ENCODE measurements around the gene DHRS4L2.
"Not testable (repeated sequence)": the region's sequence is repeated elsewhere in the genome, so short reads cannot be mapped to it uniquely, and the experiment has no call there.

The DHRS4L2 gene

DNA sequence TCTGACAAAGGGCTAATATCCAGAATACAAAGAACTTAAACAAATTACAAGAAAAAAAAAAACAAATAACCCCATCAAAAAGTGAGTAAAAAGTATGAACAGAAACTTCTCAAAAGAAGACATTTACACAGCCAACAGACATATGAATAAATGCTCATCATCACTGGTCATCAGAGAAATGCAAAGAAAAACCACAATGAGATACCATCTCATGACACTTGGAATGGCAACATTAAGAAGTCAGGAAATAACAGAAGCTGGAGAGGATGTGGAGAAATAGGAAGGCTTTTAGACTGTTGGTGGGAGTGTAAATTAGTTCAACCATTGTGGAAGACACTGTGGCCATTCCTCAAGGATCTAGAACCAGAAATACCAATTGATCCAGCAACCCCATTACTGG, 30.2 kb downstream of the DHRS4L2 start:
- H3K4me1 Mint-ChIP-seq (ENCODE audit: low read depth); H3K36me3 Mint-ChIP-seq (ENCODE audit: low read depth); H3K4me3 Mint-ChIP-seq; H3K27ac Mint-ChIP-seq; DNase-seq (ENCODE audit: low spot score): not testable (repeated sequence)
- H3K9me3 Mint-ChIP-seq: peaks cover 19% of the 10 kb centered on the region
- H3K27me3 Mint-ChIP-seq (ENCODE audit: low read depth): peaks cover 27% of the 10 kb centered on the region

- not testable (repeated sequence) for H3K27ac Mint-ChIP-seq; H3K4me1 Mint-ChIP-seq (ENCODE audit: low read depth); DNase-seq (ENCODE audit: low spot score); H3K4me3 Mint-ChIP-seq; H3K36me3 Mint-ChIP-seq (ENCODE audit: low read depth)
- peaks cover 33% of the 10 kb centered on the region for H3K27me3 Mint-ChIP-seq (ENCODE audit: low read depth)
- H3K9me3 Mint-ChIP-seq: peaks cover 19% of the 10 kb centered on the region
These were observed 31.2 kb downstream of the DHRS4L2 start for GRCh38 chr14:24019944-24020343.

DNA sequence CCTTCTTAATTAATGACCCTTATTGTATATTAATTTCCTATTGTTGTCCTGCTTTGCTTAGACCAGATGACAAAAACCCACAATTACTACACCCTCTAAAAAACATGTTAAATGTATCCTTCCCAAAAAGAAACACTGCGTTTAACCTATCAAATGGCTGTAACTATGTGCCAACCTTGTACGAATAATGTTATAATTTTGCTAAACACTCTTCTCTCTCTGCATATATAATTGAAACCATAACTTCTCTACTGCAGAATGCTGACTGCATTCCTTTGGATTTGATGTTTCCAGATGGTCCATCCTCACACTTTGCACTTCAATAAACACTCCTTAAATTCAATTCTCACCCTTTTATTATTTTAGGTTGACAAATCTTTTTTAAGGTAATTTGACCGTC, 31.8 kb downstream of the DHRS4L2 start:
- DNase-seq (ENCODE audit: low spot score); H3K36me3 Mint-ChIP-seq (ENCODE audit: low read depth); H3K27ac Mint-ChIP-seq; H3K4me3 Mint-ChIP-seq; H3K4me1 Mint-ChIP-seq (ENCODE audit: low read depth): not testable (repeated sequence)
- H3K9me3 Mint-ChIP-seq: peaks cover 19% of the 10 kb centered on the region
- peaks cover 37% of the 10 kb centered on the region for H3K27me3 Mint-ChIP-seq (ENCODE audit: low read depth)

- not testable (repeated sequence) for H3K9me3 Mint-ChIP-seq; H3K36me3 Mint-ChIP-seq (ENCODE audit: low read depth); H3K27ac Mint-ChIP-seq; DNase-seq (ENCODE audit: low spot score); H3K4me3 Mint-ChIP-seq; H3K4me1 Mint-ChIP-seq (ENCODE audit: low read depth)
- H3K27me3 Mint-ChIP-seq (ENCODE audit: low read depth): peaks cover 32% of the 10 kb centered on the region
These were observed 36.2 kb downstream of the DHRS4L2 start for GRCh38 chr14:24024939-24025418.

DNA sequence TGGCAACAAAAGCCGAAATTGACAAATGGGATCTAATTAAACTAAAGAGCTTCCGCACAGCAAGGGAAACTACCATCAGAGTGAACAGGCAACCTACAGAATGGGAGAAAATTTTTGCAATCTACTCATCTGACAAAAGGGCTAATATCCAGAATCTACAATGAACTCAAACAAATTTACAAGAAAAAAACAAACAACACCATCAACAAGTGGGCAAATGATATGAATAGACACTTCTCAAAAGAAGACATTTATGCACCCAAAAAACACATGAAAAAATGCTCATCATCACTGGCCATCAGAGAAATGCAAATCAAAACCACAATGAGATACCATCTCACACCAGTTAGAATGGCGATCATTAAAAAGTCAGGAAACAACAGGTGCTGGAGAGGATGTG, 41.0 kb downstream of the DHRS4L2 start:
- Mint-ChIP-seq H3K9me3 (peaks cover 23% of the 10 kb centered on the region), H3K27me3 (ENCODE audit: low read depth) (peaks cover 20% of the 10 kb centered on the region)
- not testable (repeated sequence) for H3K4me1 Mint-ChIP-seq (ENCODE audit: low read depth); H3K4me3 Mint-ChIP-seq; H3K36me3 Mint-ChIP-seq (ENCODE audit: low read depth); DNase-seq (ENCODE audit: low spot score); H3K27ac Mint-ChIP-seq

GRCh38 chr14:24031331-24031730, 42.6 kb downstream of the DHRS4L2 start:
- not testable (repeated sequence) for H3K4me3 Mint-ChIP-seq; DNase-seq (ENCODE audit: low spot score); H3K4me1 Mint-ChIP-seq (ENCODE audit: low read depth); H3K36me3 Mint-ChIP-seq (ENCODE audit: low read depth); H3K27ac Mint-ChIP-seq
- H3K27me3 Mint-ChIP-seq (ENCODE audit: low read depth): peaks cover 12% of the 10 kb centered on the region
- H3K9me3 Mint-ChIP-seq: peaks cover 23% of the 10 kb centered on the region

DNA sequence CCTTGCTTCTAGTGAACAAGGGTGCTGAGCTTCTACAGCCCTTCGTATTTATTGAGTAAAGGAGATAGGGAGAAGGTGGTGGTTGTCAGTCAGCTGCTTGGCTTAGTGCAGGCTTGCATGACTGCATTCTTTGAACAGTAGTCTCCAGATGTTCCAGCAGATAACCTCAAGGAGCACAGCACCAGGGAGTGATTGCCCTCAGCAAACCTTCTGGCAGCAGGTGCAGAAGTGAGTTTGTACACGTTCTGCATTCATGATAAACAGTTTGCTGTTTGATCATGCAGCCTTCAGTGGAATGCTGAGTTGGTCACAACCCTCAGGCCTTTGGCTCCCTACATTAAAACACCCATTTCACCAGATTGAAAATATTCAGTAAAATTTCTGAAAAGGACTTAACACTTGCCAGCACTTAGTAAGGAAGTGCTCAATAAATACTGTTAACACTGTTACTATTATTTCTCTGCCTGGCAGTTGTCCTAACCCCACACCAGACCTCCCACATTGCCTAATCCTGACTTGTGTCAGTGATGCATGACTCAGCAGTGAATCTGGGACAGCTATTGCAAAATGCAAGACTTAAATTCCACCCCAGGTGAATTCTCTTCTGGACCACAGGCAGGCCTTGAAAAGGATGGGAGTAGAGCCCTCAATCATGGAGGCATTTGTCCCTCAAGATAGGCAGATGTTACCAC, 44.1 kb downstream of the DHRS4L2 start:
- Mint-ChIP-seq H3K27me3 (ENCODE audit: low read depth) (peaks cover 3% of the 10 kb centered on the region), H3K4me1 (ENCODE audit: low read depth) (peaks cover 13% of the 10 kb centered on the region), H3K9me3 (peaks cover 23% of the 10 kb centered on the region), H3K27ac (no peak overlapping the region), H3K4me3 (no peak overlapping the region), H3K36me3 (ENCODE audit: low read depth) (peaks cover 4% of the 10 kb centered on the region)
- DNase-seq (ENCODE audit: low spot score): no peak

GRCh38 chr14:24035769-24036168, 47.0 kb downstream of the DHRS4L2 start:
- not testable (repeated sequence) for H3K27me3 Mint-ChIP-seq (ENCODE audit: low read depth); DNase-seq (ENCODE audit: low spot score); H3K36me3 Mint-ChIP-seq (ENCODE audit: low read depth)
- peak overlapping the region; percentile 89 for H3K4me3 Mint-ChIP-seq
- H3K27ac Mint-ChIP-seq: peak overlapping the region; percentile 75
- H3K9me3 Mint-ChIP-seq: peaks cover 19% of the 10 kb centered on the region
- H3K4me1 Mint-ChIP-seq (ENCODE audit: low read depth): peaks cover 12% of the 10 kb centered on the region

GRCh38 chr14:24036169-24036962, 47.6 kb downstream of the DHRS4L2 start:
- peaks cover 10% of the 10 kb centered on the region for H3K4me1 Mint-ChIP-seq (ENCODE audit: low read depth)
- H3K4me3 Mint-ChIP-seq: peak overlapping the region; percentile 89
- H3K9me3 Mint-ChIP-seq: peaks cover 13% of the 10 kb centered on the region

GRCh38 chr14:24036963-24037657, 48.4 kb downstream of the DHRS4L2 start:
- not testable (repeated sequence) for H3K27me3 Mint-ChIP-seq (ENCODE audit: low read depth); H3K9me3 Mint-ChIP-seq; DNase-seq (ENCODE audit: low spot score); H3K4me1 Mint-ChIP-seq (ENCODE audit: low read depth); H3K36me3 Mint-ChIP-seq (ENCODE audit: low read depth)
- H3K4me3 Mint-ChIP-seq: peak overlapping the region; percentile 89
- H3K27ac Mint-ChIP-seq: peak overlapping the region; percentile 87

More at GRCh38 chr14:24036169-24036962, 47.6 kb downstream of the DHRS4L2 start:
- Mint-ChIP-seq H3K27ac (peak overlapping the region; percentile 87), H3K27me3 (ENCODE audit: low read depth) (peaks cover 1% of the 10 kb centered on the region), H3K36me3 (ENCODE audit: low read depth) (peaks cover 4% of the 10 kb centered on the region)
- peak; percentile 69 for DNase-seq (ENCODE audit: low spot score)

GRCh38 chr14:24037658-24038037, 48.9 kb downstream of the DHRS4L2 start:
- H3K36me3 Mint-ChIP-seq (ENCODE audit: low read depth): peaks cover 4% of the 10 kb centered on the region
- DNase-seq (ENCODE audit: low spot score): no peak
- peaks cover 10% of the 10 kb centered on the region for H3K4me1 Mint-ChIP-seq (ENCODE audit: low read depth)
- peaks cover 7% of the 10 kb centered on the region for H3K27me3 Mint-ChIP-seq (ENCODE audit: low read depth)
- H3K4me3 Mint-ChIP-seq: no peak overlapping the region
- H3K9me3 Mint-ChIP-seq: peaks cover under 1% of the 10 kb centered on the region
- H3K27ac Mint-ChIP-seq: no peak overlapping the region

- no peaks in the 10 kb centered on the region for H3K9me3 Mint-ChIP-seq
- H3K36me3 Mint-ChIP-seq (ENCODE audit: low read depth): peaks cover 4% of the 10 kb centered on the region
- no peak overlapping the region for H3K4me3 Mint-ChIP-seq
- no peak overlapping the region for H3K27ac Mint-ChIP-seq
- H3K27me3 Mint-ChIP-seq (ENCODE audit: low read depth): peaks cover 12% of the 10 kb centered on the region
- no peak for DNase-seq (ENCODE audit: low spot score)
- peaks cover 10% of the 10 kb centered on the region for H3K4me1 Mint-ChIP-seq (ENCODE audit: low read depth)
These were observed 50.0 kb downstream of the DHRS4L2 start for GRCh38 chr14:24038686-24039085.

GRCh38 chr14:24040692-24041091, 52.0 kb downstream of the DHRS4L2 start:
- no peak overlapping the region for H3K27ac Mint-ChIP-seq
- no peaks in the 10 kb centered on the region for H3K36me3 Mint-ChIP-seq (ENCODE audit: low read depth)

GRCh38 chr14:24042746-24043145, 54.0 kb downstream of the DHRS4L2 start:
- H3K27me3 Mint-ChIP-seq (ENCODE audit: low read depth): peaks cover 26% of the 10 kb centered on the region
- no peaks in the 10 kb centered on the region for H3K9me3 Mint-ChIP-seq

More at GRCh38 chr14:24040692-24041091, 52.0 kb downstream of the DHRS4L2 start:
- peaks cover 9% of the 10 kb centered on the region for H3K4me1 Mint-ChIP-seq (ENCODE audit: low read depth)
- no peaks in the 10 kb centered on the region for H3K9me3 Mint-ChIP-seq
- no peak for DNase-seq (ENCODE audit: low spot score)
- no peak overlapping the region for H3K4me3 Mint-ChIP-seq
- H3K27me3 Mint-ChIP-seq (ENCODE audit: low read depth): peaks cover 20% of the 10 kb centered on the region

More at GRCh38 chr14:24042746-24043145, 54.0 kb downstream of the DHRS4L2 start:
- DNase-seq (ENCODE audit: low spot score): no peak
- no peaks in the 10 kb centered on the region for H3K4me1 Mint-ChIP-seq (ENCODE audit: low read depth)
- no peaks in the 10 kb centered on the region for H3K36me3 Mint-ChIP-seq (ENCODE audit: low read depth)
- no peak overlapping the region for H3K4me3 Mint-ChIP-seq
- no peak overlapping the region for H3K27ac Mint-ChIP-seq

All from T-helper 2 cell treated with Interferon-gamma antibody and Interleukin-4, amounts not matched to agents 5 μg/mL and 100 μg/mL, for 36 hours (primary cell).